ENCODE results near the gene SCPEP1. TPM values are rescaled to one million over a fixed set of nuclear protein-coding genes. Genes with fewer than 3 reads are reported as not detected.

The SCPEP1 gene
- total RNA-seq, 1 experiment from 2014 or later: 19.4 TPM

GRCh38 chr17:56982312-56982711 lies 4.4 kb downstream of the SCPEP1 start:
- Histone ChIP-seq H3K27ac (no peak overlapping the region), H3K36me3 (ENCODE audit: low read depth) (no peaks in the 10 kb centered on the region), H3K4me2 (no peak overlapping the region), H4K20me1 (ENCODE audit: insufficient read depth) (no peaks in the 10 kb centered on the region), H3K27me3 (ENCODE audit: insufficient read depth, low read depth) (no peaks in the 10 kb centered on the region), H3K4me3 (no peak overlapping the region), H2AFZ (no peak overlapping the region), H3F3A (ENCODE audit: insufficient read depth, low read depth) (peaks cover 16% of the 10 kb centered on the region), H3K4me1 (replicated peaks; ENCODE audit: insufficient read depth) (peaks cover 33% of the 10 kb centered on the region), H3K79me2 (ENCODE audit: low read depth) (no peaks in the 10 kb centered on the region), H3K9me2 (ENCODE audit: insufficient read depth) (no peaks in the 10 kb centered on the region), H3K9me3 (ENCODE audit: insufficient read depth, low read depth) (no peaks in the 10 kb centered on the region)
- DNase-seq: no peak
- BruUV-seq (replicated peaks): no TSS peak
- CTCF ChIA-PET: no interaction called here
- intact Hi-C loops (cut with micrococcal nuclease; ENCODE audit: unreplicated experiment): no loop called here
- POLR2A ChIA-PET (ENCODE audit: unreplicated experiment): no interaction called here
- TF ChIP-seq EZH2 (IDR thresholded peaks at IDR 0.05; ENCODE audit: low read depth) (no peak), CTCF (conservative IDR thresholded peaks at IDR 0.05) (no peak)

GRCh38 chr17:56983366-56983765 lies 5.4 kb downstream of the SCPEP1 start:
- ChIA-PET CTCF (no interaction called here), POLR2A (ENCODE audit: unreplicated experiment) (no interaction called here)
- BruUV-seq (replicated peaks): no TSS peak
- TF ChIP-seq EZH2 (IDR thresholded peaks at IDR 0.05; ENCODE audit: low read depth): no peak
- TF ChIP-seq CTCF (conservative IDR thresholded peaks at IDR 0.05): no peak
- Histone ChIP-seq H2AFZ (no peak overlapping the region), H3F3A (ENCODE audit: insufficient read depth, low read depth) (peaks cover 14% of the 10 kb centered on the region), H3K4me1 (replicated peaks; ENCODE audit: insufficient read depth) (peaks cover 27% of the 10 kb centered on the region), H3K79me2 (ENCODE audit: low read depth) (no peaks in the 10 kb centered on the region), H3K27me3 (ENCODE audit: insufficient read depth, low read depth) (no peaks in the 10 kb centered on the region), H3K9me2 (ENCODE audit: insufficient read depth) (no peaks in the 10 kb centered on the region), H3K27ac (no peak overlapping the region), H3K9me3 (ENCODE audit: insufficient read depth, low read depth) (no peaks in the 10 kb centered on the region), H3K4me2 (no peak overlapping the region), H3K4me3 (no peak overlapping the region), H4K20me1 (ENCODE audit: insufficient read depth) (no peaks in the 10 kb centered on the region), H3K36me3 (ENCODE audit: low read depth) (0 out of 2 replicates have a peak, but pooled peaks cover 5% of the 10 kb centered on the region)
- intact Hi-C loops (cut with micrococcal nuclease; ENCODE audit: unreplicated experiment): no loop called here
- DNase-seq: no peak

GRCh38 chr17:56985371-56986162 lies 7.6 kb downstream of the SCPEP1 start:
- CTCF ChIA-PET: no interaction called here
- no peaks in the 10 kb centered on the region for H3K27me3 ChIP-seq (ENCODE audit: insufficient read depth, low read depth)
- TF ChIP-seq CTCF (conservative IDR thresholded peaks at IDR 0.05) (no peak), EZH2 (IDR thresholded peaks at IDR 0.05; ENCODE audit: low read depth) (no peak)

More at GRCh38 chr17:56985371-56986162, 7.6 kb downstream of the SCPEP1 start:
- Histone ChIP-seq H2AFZ (no peak overlapping the region), H3K36me3 (ENCODE audit: low read depth) (0 out of 2 replicates have a peak, but pooled peaks cover 5% of the 10 kb centered on the region), H3K4me3 (no peak overlapping the region), H3K9me2 (ENCODE audit: insufficient read depth) (no peaks in the 10 kb centered on the region), H3K4me1 (replicated peaks; ENCODE audit: insufficient read depth) (peaks cover 6% of the 10 kb centered on the region; the same call in 1 of the 2 replicates), H4K20me1 (ENCODE audit: insufficient read depth) (no peaks in the 10 kb centered on the region), H3K27ac (no peak overlapping the region), H3K4me2 (no peak overlapping the region), H3F3A (ENCODE audit: insufficient read depth, low read depth) (peaks cover 5% of the 10 kb centered on the region; the same call in 1 of the 2 replicates), H3K79me2 (ENCODE audit: low read depth) (no peaks in the 10 kb centered on the region), H3K9me3 (ENCODE audit: insufficient read depth, low read depth) (no peaks in the 10 kb centered on the region)
- intact Hi-C loops (cut with micrococcal nuclease; ENCODE audit: unreplicated experiment): no loop called here
- DNase-seq: no peak
- POLR2A ChIA-PET (ENCODE audit: unreplicated experiment): no interaction called here
- no TSS peak for BruUV-seq (replicated peaks)

Measured in PC-9 (cell line).